Nephron (organoid): Measurements from ENCODE around the gene SYNDIG1L.

Experiments used
- H3K27ac Mint-ChIP-seq, 3 experiments: 2 replicates each; pipeline ENCODE4 v1.8.0; 2020; ENCODE audit warnings: mixed read lengths in 3 of 3, mild to moderate bottlenecking in 2 of 3, moderate library complexity in 1 of 3
- H3K27me3 Mint-ChIP-seq: 2 replicates; pipeline ENCODE4 v1.8.0; 2021; ENCODE audit warnings: low read depth, mild to moderate bottlenecking, moderate library complexity, mixed read lengths
- H3K36me3 Mint-ChIP-seq: 2 replicates; pipeline ENCODE4 v1.8.0; 2020; ENCODE audit warnings: low read depth, mixed read lengths
- H3K4me1 Mint-ChIP-seq: 2 replicates; pipeline ENCODE4 v1.8.0; 2020; ENCODE audit warnings: mixed read lengths
- H3K4me3 Mint-ChIP-seq, 3 experiments: 2 replicates each; pipeline ENCODE4 v1.8.0; 2020; ENCODE audit warnings: mild to moderate bottlenecking in 3 of 3, mixed read lengths in 3 of 3, moderate library complexity in 2 of 3
- H3K9me3 Mint-ChIP-seq: 2 replicates; pipeline ENCODE4 v1.8.0; 2020; ENCODE audit warnings: mixed read lengths
- CTCF ChIP-seq, 3 experiments: fragments of 200-600 bp; sonication (generic); IDR thresholded peaks; one replicate each; pipeline ENCODE4 v1.5.0; 2021; ENCODE audit warnings: antibody characterized with exemption in 3 of 3; ENCODE audit not compliant: unreplicated experiment in 3 of 3

Gene SYNDIG1L

GRCh38 chr14:74418031-74418430, 8.0 kb downstream of the SYNDIG1L start:
- Mint-ChIP-seq H3K9me3 (peaks cover 3% of the 10 kb centered on the region), H3K4me3 (no peak overlapping the region), H3K4me1 (peaks cover 19% of the 10 kb centered on the region), H3K36me3 (no peaks in the 10 kb centered on the region), H3K27ac (no peak overlapping the region), H3K27me3 (peaks cover 26% of the 10 kb centered on the region)
- no peak for TF ChIP-seq CTCF (IDR thresholded peaks at IDR 0.05; ENCODE audit: unreplicated experiment in 3 of 3)

GRCh38 chr14:74417611-74418010, 8.4 kb downstream of the SYNDIG1L start:
- Mint-ChIP-seq H3K4me1 (peaks cover 19% of the 10 kb centered on the region), H3K27me3 (peaks cover 23% of the 10 kb centered on the region), H3K9me3 (peaks cover 3% of the 10 kb centered on the region), H3K4me3 (no peak overlapping the region), H3K36me3 (no peaks in the 10 kb centered on the region), H3K27ac (no peak overlapping the region)
- no peak for TF ChIP-seq CTCF (IDR thresholded peaks at IDR 0.05; ENCODE audit: unreplicated experiment in 3 of 3)

GRCh38 chr14:74417201-74417600, 8.8 kb downstream of the SYNDIG1L start:
- Mint-ChIP-seq H3K27ac (no peak overlapping the region), H3K27me3 (peaks cover 19% of the 10 kb centered on the region), H3K36me3 (no peaks in the 10 kb centered on the region), H3K4me1 (peaks cover 19% of the 10 kb centered on the region), H3K4me3 (no peak overlapping the region), H3K9me3 (peaks cover 3% of the 10 kb centered on the region)
- TF ChIP-seq CTCF (IDR thresholded peaks at IDR 0.05; ENCODE audit: unreplicated experiment in 3 of 3) = no peak

GRCh38 chr14:74415115-74415437, 10.9 kb downstream of the SYNDIG1L start:
- Mint-ChIP-seq H3K9me3 (no peaks in the 10 kb centered on the region), H3K4me1 (peaks cover 19% of the 10 kb centered on the region), H3K4me3 (no peak overlapping the region), H3K27ac (peak overlapping the region in 1 of 3 experiments; percentile 64), H3K27me3 (peaks cover 6% of the 10 kb centered on the region), H3K36me3 (no peaks in the 10 kb centered on the region)
- TF ChIP-seq CTCF (IDR thresholded peaks at IDR 0.05; ENCODE audit: unreplicated experiment in 3 of 3) = no peak

GRCh38 chr14:74414403-74415114, 11.5 kb downstream of the SYNDIG1L start:
- peaks cover 8% of the 10 kb centered on the region for H3K27me3 Mint-ChIP-seq
- no peak overlapping the region for H3K4me3 Mint-ChIP-seq
- TF ChIP-seq CTCF (IDR thresholded peaks at IDR 0.05; ENCODE audit: unreplicated experiment in 3 of 3) = no peak
- peaks cover 19% of the 10 kb centered on the region for H3K4me1 Mint-ChIP-seq
- no peaks in the 10 kb centered on the region for H3K9me3 Mint-ChIP-seq
- peak overlapping the region; percentile 22 to 64 (median 30) for H3K27ac Mint-ChIP-seq
- no peaks in the 10 kb centered on the region for H3K36me3 Mint-ChIP-seq

GRCh38 chr14:74413627-74414026, 12.4 kb downstream of the SYNDIG1L start:
- Mint-ChIP-seq H3K27ac (peak overlapping the region; percentile 17 to 64 (median 22)), H3K4me3 (no peak overlapping the region), H3K36me3 (no peaks in the 10 kb centered on the region), H3K4me1 (peaks cover 19% of the 10 kb centered on the region), H3K27me3 (peaks cover 8% of the 10 kb centered on the region), H3K9me3 (no peaks in the 10 kb centered on the region)
- TF ChIP-seq CTCF (IDR thresholded peaks at IDR 0.05; ENCODE audit: unreplicated experiment in 3 of 3) = no peak
